Peyer's patch (tissue), 4 donors: Measurements from ENCODE around the gene POLDIP3. TPM values are rescaled to one million over a fixed set of nuclear protein-coding genes. Genes with fewer than 3 reads are reported as not detected.
A peak's percentile ranks its signal among the peaks of the same experiment; 100 is the strongest.

Experiments used
- DNase-seq, 3 donors: peaks; one replicate each; pipeline ENCODE4 v3.0.0-alpha.2; 2017 to 2019
- H3K27ac ChIP-seq, 4 donors: fragments of 200-600 bp; sonication (generic); one replicate each; pipeline ENCODE4 v1.5.1; 2016 to 2019
- H3K27me3 ChIP-seq, 2 donors: fragments of 200-600 bp; sonication (generic); one replicate each; pipeline ENCODE4 v1.5.1; 2019
- H3K36me3 ChIP-seq, 3 donors: fragments of 200-600 bp; sonication (generic); one replicate each; pipeline ENCODE4 v1.5.1; 2016 to 2019
- H3K4me1 ChIP-seq, 4 donors: fragments of 200-600 bp; sonication (generic); one replicate each; pipeline ENCODE4 v1.5.1; 2016 to 2019
- H3K4me3 ChIP-seq, 4 donors: fragments of 200-600 bp; sonication (generic); 1 replicate in 3 of 4; 2 replicates in 1 of 4; pipeline ENCODE4 v1.5.1; 2016 to 2019; ENCODE audit warnings: mild to moderate bottlenecking in 1 of 4
- H3K9me3 ChIP-seq, 4 donors: fragments of 200-600 bp; sonication (generic); one replicate each; pipeline ENCODE4 v1.5.1; 2016 to 2019; ENCODE audit warnings: mild to moderate bottlenecking in 1 of 4
- CTCF ChIP-seq, 6 experiments: fragments of 450-650 bp in 4 of 6; fragments of 200-600 bp in 2 of 6; sonication (generic) in 1 of 6; IDR thresholded peaks; one replicate each; pipeline ENCODE4 v1.5.1; 2017 to 2019; ENCODE audit warnings: antibody characterized with exemption in 6 of 6, mild to moderate bottlenecking in 3 of 6, moderate library complexity in 1 of 6
- POLR2A ChIP-seq, 2 donors: fragments of 450-650 bp; IDR thresholded peaks; one replicate each; pipeline ENCODE4 v1.5.1; 2017; ENCODE audit warnings: antibody characterized with exemption in 2 of 2, mild to moderate bottlenecking in 2 of 2, moderate library complexity in 2 of 2
- total RNA-seq, 4 donors: library from RNA; depleted of rRNA; stranded (reverse); fragments of >200 nt; gene quantifications; one replicate each; pipeline ENCODE4 v1.1.0, GENCODE V29; 2016

POLDIP3 gene
- total RNA-seq, 4 donors from 2014 or later: 30.3 to 42.9 (median 38.0) TPM

GRCh38 chr22:42644422-42645340, 30.0 kb upstream of the POLDIP3 start:
- H3K9me3 ChIP-seq: no peaks in the 10 kb centered on the region
- TF ChIP-seq CTCF (IDR thresholded peaks at IDR 0.05): no peak
- peaks cover 18 to 71% (median 36%) of the 10 kb centered on the region in 4 donors for H3K4me1 ChIP-seq
- peak overlapping the region; percentile 42 to 98 (median 74) for H3K27ac ChIP-seq
- no peaks in the 10 kb centered on the region for H3K36me3 ChIP-seq
- peak overlapping the region in 2 of 4 donors; percentile 43 for H3K4me3 ChIP-seq
- H3K27me3 ChIP-seq: no peaks in the 10 kb centered on the region
- DNase-seq: no peak

- no peak for DNase-seq
- Histone ChIP-seq H3K4me3 (no peak overlapping the region), H3K27me3 (no peaks in the 10 kb centered on the region), H3K36me3 (no peaks in the 10 kb centered on the region), H3K27ac (peak overlapping the region in 3 of 4 donors; percentile 52 to 98 (median 85)), H3K4me1 (peaks cover 18 to 71% (median 36%) of the 10 kb centered on the region in 4 donors), H3K9me3 (no peaks in the 10 kb centered on the region)
- no peak for TF ChIP-seq CTCF (IDR thresholded peaks at IDR 0.05)
- no peak for TF ChIP-seq POLR2A (IDR thresholded peaks at IDR 0.05)
Measured at GRCh38 chr22:42643634-42644421, 29.1 kb upstream of the POLDIP3 start.

- DNase-seq: no peak
- H3K4me3 ChIP-seq: no peak overlapping the region
- no peaks in the 10 kb centered on the region for H3K9me3 ChIP-seq
- no peaks in the 10 kb centered on the region for H3K27me3 ChIP-seq
- H3K36me3 ChIP-seq: no peaks in the 10 kb centered on the region
- H3K4me1 ChIP-seq: peaks cover 13 to 66% (median 31%) of the 10 kb centered on the region in 4 donors
- peak overlapping the region in 2 of 4 donors; percentile 10 to 42 for H3K27ac ChIP-seq
- TF ChIP-seq CTCF (IDR thresholded peaks at IDR 0.05) (no peak), POLR2A (IDR thresholded peaks at IDR 0.05) (no peak)
Measured at GRCh38 chr22:42642806-42643633, 28.3 kb upstream of the POLDIP3 start.

GRCh38 chr22:42641801-42642413, 27.2 kb upstream of the POLDIP3 start:
- Histone ChIP-seq H3K9me3 (no peaks in the 10 kb centered on the region), H3K27ac (no peak overlapping the region), H3K27me3 (no peaks in the 10 kb centered on the region), H3K4me1 (peaks cover 4 to 55% (median 23%) of the 10 kb centered on the region in 4 donors), H3K36me3 (no peaks in the 10 kb centered on the region), H3K4me3 (no peak overlapping the region)
- TF ChIP-seq CTCF (IDR thresholded peaks at IDR 0.05) (no peak), POLR2A (IDR thresholded peaks at IDR 0.05) (no peak)
- DNase-seq: no peak
